Measurements from ENCODE around the gene LRRN4CL.

The LRRN4CL gene

GRCh38 chr11:62671608-62672389, 17.5 kb downstream of the LRRN4CL start, which contains the start of the genes LBHD1 and UQCC3:
Gene LBHD1, minus strand, starts transcription at chr11:62672267. Its CDS starts 2,236 bp downstream, at chr11:62670031.
Gene UQCC3, plus strand, starts transcription at chr11:62671673. Its CDS starts 73 bp downstream, at chr11:62671746.
- TF ChIP-seq CTCF (conservative IDR thresholded peaks at IDR 0.05): no peak
- H3K27ac ChIP-seq: peak within 1 kb of the TSS; percentile 95

GRCh38 chr11:62671236-62671607, 18.1 kb downstream of the LRRN4CL start:
- TF ChIP-seq CTCF (conservative IDR thresholded peaks at IDR 0.05): no peak
- H3K27ac ChIP-seq: peak overlapping the region; percentile 95

GRCh38 chr11:62669420-62670161, 19.7 kb downstream of the LRRN4CL start:
- TF ChIP-seq CTCF (conservative IDR thresholded peaks at IDR 0.05): no peak
- peak overlapping the region; percentile 95 for H3K27ac ChIP-seq

- TF ChIP-seq CTCF (conservative IDR thresholded peaks at IDR 0.05): no peak
- H3K27ac ChIP-seq: peak overlapping the region; percentile 95
These were observed 21.9 kb downstream of the LRRN4CL start for GRCh38 chr11:62667460-62667859.

- peak overlapping the region; percentile 95 for H3K27ac ChIP-seq
- TF ChIP-seq CTCF (conservative IDR thresholded peaks at IDR 0.05): no peak
These were observed 22.9 kb downstream of the LRRN4CL start for GRCh38 chr11:62666259-62666926.

GRCh38 chr11:62665599-62666258, 23.6 kb downstream of the LRRN4CL start:
- H3K27ac ChIP-seq: peak overlapping the region; percentile 95
- TF ChIP-seq CTCF (conservative IDR thresholded peaks at IDR 0.05): no peak

All from VCaP (cell line).